GM19035 (cell line): Measurements from ENCODE around the gene VAMP2.
A peak's percentile ranks its signal among the peaks of the same experiment; 100 is the strongest.

Experiments
- ATAC-seq: cut with Tn5 transposase; IDR thresholded peaks from one replicate; pipeline ENCODE4 v1.9.1; 2021; ENCODE audit not compliant: unreplicated experiment

The VAMP2 gene

DNA sequence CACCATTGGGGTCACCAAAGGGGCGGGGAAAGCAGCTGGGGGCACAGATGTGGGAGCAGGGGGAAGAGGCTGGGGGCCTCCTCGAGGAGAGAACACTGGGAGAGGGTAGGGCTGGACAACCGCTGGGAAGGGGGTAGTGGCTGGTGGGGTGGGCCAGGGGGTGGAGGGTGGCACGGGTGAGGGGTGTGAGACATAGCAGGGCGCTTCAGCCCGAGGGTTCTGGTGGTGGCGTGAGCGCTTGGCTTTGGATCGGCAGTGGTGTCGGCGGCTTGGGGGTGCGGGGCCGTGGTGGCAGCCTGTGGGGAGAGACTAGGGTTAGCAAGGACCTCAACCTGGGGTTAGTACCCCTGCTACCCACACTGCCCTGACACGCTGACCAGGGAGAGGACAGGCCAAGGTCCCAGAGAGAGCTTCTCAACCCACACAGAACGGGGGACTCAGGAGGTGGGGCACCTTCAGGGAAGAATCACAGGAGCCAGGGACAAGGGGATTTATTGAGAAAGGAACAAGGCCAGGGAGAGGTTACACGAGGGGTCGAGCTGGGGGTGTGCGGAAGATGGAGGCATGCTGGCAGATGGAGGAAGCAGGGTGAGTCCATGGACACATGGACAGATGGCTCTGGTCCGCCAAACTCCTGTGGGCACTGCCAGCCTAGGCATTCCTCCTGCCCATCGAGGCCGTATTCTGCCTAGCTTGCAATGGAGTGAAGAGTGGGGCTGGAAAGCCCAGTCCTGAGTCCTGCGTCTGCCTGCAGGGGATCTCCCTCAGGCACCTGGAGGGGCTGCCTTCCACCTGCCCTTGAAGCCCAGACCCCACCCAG, 19.0 kb downstream of the VAMP2 start:
- no peak for ATAC-seq

DNA sequence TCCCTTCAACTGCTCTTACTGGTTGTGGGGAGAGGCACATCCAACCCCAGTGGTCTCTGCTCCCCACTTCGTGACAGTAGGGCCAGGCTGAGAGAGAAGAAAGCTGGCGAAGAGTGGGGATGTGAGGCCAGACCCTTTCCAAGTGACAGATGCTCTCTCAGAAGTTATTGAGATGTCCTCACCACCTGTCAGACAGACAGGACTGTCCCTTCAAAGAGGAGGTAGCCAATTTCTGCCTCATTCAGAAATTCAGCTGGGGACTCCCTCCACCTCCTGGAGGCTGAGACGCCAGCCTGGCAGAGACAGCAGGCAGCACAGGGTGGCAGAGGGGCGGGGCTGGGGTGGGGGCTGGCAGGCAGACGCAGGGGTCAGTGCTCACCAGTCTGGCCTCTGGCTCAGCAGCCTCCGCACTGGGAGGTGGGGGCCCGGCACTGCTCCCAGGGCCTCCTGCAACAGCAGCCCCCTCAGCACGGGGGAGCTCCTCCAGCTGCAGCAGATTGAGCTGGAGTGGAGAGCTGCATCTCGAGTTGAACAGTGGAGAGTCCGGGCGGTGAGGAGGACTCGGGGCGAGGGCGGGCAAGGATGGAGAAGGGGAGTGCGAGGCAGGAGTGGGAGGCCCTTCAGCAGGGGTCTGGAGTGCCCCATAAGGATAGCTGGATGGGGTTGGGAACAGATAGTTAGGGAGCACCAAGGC, 19.7 kb downstream of the VAMP2 start:
- no peak for ATAC-seq

DNA sequence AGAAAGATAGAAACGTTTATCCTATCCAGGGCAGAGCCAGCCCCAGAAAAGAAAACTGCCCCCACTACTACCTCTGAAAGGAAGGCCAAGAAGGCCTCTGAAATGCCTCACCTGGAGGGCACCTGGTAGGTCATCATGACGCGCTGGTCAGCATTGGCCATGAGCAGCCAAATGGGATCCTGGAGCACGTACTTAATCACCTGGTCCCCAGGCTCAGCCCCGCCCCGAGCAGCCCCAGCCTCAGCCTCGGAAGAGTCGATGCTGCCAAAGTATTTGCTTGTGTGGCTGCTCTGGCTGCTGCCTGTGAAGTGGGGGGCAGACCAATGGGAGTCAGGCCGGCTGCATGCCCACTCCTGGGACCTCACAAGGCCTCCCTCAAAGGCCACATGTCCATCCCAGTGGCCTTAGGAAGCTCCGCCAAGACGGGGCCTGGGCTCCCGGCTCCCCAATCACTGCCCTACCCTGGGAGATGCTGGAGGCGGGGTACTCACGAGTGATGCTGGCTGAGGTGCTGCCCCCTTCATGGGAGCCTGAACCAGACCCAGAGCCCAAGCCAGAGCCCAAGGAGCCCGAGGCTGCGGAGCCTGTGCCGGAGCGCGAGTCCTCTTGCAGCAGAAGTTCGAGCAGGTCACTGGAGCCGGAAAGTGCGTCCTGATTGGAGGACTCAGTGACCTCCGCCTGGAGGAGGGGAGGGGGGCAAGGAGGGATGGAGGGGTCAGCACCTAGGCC, 20.4 kb downstream of the VAMP2 start:
- no peak for ATAC-seq

DNA sequence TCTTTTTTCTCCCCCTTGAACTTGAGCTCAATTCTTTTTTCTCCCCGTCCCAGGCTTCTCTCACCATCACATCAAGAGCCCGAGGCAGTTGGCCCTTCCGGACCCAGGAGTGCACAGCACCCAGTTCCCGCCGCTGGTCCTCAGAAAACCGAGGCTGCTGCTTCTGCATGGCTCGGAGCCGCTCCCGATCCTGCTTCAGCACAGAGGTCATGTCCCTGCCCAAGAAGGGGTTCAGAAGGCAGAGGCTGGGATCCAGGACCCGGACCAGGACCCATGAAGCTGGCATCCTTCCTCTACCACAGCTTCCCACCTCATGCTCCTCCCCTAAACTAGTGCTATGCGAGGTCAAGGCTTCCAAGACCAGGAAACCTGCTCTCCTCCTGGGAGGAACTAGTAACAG, 21.0 kb downstream of the VAMP2 start:
- ATAC-seq = no peak

DNA sequence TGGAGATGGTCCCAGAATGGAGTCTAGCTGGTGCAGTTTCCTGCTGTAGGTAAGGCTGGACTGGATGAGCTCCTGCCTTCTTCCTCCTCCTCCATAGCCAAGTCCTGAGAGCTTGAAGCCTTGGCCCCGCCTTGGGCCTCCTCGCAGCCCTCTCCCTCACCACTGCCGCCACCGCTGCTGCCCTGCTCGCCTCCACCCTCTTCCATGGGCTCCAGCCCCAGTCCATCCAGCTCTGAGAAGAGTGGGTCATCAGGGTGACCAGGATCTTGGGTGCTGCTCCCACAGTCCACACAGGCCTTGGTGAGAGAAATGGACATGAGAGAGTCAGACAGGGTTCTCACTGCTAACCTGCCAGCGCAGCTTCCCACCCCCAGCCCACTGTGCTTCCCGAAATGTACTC, 21.7 kb downstream of the VAMP2 start:
- no peak for ATAC-seq

DNA sequence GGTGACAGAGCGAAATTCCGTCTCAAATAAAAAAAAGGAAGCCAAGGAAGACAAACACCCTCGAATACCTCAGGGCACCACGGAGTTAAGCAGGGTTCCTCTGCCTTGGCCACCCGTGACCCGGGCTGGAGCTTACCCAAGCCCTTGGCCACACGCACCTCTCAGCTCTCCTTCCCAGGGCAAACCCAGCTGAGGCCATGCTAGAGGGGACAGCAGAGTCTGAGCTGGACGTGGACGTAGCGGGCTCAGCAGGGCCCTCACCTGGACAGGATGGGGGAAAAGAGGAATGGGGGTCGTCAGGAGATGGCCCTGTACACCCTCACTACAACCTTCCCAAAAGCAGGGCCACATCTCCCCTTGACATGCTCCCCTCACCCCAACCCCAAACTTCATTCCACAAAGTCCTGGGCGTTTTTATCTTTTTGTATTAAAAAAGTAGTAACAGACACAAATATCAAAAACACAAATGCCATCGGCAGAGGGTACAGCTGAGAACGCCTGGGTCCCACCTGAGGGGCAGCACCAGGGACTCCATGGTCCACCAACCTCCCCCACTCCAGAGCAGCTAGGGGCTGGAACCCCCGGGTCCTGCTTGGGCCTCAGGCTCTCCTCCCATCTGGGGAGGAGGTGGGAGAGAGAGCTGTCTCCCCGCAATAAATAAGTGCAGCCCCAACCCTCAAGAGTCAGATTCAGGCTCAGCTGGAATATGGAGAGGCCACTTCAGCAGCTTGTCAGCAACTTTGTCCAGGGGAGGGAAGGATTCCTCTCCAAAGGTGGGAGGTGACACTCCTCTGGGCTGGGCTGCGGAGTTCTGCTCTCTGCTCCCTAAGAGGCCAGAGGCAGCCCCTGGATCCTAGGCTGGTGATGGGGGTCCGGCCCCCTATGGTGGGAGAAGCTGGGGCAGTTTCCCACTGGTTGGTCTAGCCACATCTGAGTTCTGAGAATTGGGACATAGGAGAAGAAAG, 22.4 kb downstream of the VAMP2 start:
- no peak for ATAC-seq

DNA sequence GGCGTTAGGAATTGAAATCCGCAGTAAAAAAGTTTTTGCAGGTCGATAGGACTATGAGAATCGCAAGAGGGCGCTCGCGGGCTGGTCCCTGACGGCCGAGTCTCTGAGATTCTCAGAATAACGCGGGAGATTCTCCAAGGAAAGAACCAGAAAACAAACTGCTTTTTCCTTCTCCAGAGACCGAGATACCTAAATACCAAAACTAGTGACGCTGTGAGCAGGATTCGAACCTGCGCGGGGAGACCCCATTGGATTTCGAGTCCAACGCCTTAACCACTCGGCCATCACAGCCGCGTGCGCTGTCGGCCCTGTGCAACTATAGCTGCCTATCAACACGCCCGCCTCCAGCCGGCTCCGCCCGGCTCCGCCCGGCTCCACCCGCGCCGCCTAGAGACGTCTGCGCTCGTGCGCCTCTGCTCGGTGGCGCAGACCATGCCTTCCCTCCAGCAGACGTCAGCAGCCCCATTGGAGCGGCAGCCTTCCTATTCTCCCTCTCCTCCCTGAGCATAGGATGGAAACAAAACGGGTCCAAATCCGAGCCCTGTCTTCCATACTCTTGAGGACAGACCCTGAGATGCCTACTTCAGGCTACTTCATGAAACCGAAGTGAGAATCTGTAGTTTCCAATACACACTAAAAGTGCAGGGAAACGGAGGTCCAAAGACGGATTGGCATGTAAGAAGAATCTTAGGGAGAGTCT, 23.9 kb downstream of the VAMP2 start:
- peak; percentile 88 for ATAC-seq

DNA sequence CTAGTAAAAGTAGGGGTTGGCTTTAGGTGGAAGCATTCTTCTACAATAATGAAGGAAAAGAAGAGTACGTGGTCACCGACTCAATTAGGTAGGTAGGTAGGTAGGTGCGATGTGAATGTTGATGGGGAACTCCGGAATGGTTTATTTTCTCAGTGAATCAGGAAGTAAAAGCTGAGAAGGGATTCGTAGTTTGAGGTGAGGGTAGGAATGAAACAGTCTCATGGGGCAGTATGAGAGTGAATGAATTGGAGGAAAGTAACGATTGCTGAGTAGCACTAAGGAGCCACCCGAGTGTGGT, 24.4 kb downstream of the VAMP2 start:
- no peak for ATAC-seq

DNA sequence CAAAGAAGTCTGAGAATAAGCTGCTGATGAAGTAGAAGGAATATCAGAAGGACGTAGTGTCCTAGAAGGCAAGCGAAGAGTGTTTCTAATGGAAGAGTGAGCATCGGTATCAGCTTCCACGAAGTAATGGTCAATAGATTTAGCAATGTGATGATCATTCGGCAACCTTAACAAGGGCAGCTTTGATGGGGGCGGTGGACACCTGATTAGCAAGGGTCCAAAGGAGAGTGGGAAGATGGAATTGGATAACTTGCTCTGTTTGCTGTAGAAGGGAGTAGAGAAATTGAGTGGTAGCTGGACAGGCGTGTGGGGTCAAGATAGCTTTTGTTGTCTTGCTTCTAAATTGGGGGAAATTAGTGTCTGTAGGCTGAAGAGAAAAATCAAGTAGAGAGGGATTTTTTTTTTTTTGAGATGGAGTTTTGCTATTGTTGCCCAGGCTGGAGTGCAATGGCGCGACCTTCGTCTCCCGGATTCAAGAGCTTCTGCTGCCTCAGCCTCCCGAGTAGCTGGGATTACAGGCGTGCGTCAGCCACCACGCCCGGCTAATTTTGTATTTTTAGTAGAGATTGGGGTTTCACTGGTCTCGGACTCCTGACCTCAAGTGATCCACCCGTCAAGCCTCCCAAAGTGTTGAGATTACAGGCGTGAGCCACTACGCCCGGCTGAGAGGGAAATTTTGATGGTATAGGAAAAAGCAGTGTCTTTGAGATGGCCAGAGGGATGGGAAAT, 24.9 kb downstream of the VAMP2 start:
- ATAC-seq = no peak

DNA sequence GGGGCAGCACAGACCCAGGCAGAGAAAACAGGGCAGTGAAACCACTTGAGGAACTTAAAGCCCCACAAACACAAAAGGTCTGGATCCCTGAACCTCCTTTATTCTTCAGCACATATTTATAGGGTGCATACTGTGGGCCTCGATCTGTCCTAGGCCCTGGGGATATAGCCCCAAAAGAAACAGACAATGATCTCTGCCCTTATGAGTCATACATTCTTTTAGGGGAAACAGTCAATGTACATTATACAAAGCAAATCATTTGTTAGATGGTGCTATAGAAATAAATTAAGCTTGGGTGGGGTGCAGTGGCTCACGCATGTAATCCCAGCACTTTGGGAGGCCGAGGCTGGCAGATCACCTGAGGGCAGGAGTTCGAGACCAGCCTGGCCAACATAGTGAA, 28.8 kb downstream of the VAMP2 start:
- ATAC-seq = no peak

DNA sequence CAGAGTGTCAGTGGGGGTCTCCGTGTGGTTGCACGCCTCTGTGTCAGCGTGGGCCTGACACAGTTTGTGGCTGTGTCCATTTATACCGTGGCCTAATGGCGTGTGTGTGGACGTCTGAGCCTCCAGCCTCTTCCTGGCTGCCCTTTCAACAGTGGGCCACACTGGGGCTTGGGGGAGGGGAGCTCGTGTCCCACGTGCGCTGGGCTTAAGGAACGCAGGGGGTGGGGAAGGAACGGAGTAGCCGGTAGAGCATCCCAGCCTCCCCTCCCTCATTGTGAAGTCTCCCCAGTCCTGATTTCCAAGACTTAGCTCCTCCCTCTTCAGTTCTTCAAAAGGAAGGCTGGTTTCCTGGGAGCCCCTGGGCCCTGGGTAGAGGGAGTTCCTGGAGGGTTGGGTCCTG, 29.3 kb downstream of the VAMP2 start:
- ATAC-seq = no peak

DNA sequence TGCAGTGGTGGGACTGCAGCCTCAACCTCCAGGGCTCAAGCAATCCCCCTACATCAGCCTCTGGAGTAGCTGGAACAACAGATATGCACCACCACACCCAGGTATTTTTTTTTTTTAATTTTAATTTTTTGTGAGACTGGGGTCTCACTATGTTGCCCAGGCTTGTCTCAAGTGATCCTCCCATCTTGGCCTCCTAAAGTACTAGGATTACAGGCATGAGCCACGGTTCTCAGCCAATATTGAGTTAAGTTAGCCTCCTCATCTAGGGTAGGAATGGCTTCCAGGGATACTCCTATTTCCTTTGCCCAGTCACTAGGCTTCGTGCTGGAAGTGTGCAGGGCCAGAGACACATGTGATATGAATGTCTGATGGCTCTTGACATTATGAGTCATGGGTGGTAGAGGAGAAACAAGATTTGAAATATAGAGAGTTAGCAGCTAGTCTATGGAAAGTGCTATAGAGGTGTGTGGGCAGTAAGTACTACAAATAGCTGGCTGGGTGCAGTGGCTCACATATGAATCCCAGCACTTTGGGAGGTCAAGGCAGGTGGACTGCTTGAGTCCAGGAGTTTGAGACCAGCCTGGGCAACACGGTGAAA, 30.8 kb downstream of the VAMP2 start:
- no peak for ATAC-seq

DNA sequence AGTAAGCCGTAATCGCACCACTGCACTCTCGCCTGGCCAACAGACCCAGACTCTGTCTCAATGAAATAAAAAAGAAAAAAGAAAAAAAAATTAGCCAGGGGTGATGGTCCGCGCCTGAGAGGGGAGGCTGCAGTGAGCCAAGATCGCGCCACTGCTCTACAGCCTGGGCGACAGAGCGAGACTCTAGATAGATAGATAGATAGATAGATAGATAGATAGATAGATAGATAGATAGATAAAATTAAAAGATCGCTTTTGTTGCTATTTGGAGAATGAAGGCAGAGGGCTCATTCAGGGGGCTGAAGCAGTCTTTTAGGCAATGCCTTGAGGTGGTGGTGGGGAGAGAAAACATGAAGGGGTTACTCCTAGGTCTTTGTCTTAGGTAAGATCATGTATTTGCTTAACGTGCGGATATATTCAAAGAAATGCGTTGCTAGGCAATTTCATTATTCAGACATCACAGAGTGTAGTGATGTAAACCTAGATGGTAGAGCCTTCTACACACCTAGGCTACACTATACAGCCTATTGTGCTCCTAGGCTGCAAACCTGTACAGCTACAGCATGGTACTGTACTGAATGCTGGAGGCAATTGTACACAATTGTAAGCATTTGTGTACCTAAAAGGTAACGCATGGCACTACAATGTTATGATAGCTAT, 34.5 kb downstream of the VAMP2 start:
- no peak for ATAC-seq

DNA sequence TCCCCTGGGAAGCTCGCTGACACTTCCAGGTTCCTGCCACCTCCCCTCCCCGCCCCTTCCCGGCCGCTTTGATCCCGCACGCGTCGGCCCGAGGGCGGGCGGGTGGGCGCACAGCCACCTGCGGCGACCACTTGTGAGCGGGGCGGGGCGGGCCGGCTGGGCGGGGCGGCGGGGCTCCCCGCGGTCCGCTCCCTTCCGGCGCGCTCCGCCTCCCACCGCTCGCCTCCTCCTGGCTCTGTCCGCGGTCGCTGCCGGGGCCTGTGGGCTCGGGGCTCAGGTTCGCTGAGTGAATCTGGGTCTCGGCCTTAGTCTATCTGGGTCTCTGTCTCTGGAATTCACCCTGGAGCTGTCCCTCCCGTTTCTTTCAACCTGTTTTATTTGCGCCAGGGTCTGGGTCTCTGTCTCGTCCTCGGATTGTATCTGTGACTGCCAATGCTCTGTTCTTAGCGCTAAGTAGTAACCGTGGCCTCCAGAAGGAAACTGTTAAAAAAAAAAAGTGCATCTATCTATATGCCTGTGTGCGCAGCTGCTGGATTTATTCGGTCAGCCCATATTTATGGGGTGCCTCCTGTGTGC, 36.2 kb downstream of the VAMP2 start:
- ATAC-seq = no peak

DNA sequence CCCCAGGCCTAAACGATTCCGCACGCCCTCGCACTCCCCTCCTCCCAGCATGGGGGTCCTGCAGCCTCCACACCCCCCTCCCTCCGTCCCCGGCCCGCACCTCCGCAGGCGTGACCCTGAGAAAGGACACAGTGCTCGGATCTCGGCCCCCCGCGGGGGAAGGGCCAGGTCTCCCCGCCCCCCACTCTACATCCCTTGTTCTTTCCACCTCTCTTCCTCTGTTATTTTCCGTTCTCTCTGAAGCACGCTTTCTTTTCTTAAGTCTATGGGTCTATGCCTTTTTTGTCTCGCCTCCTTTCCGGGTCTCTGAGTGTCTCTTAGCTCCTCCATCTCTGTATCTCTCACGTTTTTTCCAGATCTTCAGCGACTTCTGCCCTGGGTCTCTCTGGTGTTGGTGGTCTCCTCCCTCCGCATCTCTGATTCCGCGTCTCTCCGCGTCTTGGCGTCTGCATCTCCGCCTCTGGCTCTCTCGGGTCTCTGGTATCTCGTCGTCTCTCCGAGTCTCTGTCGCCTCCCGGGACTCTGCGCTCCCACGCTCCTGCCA, 36.7 kb downstream of the VAMP2 start:
- ATAC-seq = no peak

DNA sequence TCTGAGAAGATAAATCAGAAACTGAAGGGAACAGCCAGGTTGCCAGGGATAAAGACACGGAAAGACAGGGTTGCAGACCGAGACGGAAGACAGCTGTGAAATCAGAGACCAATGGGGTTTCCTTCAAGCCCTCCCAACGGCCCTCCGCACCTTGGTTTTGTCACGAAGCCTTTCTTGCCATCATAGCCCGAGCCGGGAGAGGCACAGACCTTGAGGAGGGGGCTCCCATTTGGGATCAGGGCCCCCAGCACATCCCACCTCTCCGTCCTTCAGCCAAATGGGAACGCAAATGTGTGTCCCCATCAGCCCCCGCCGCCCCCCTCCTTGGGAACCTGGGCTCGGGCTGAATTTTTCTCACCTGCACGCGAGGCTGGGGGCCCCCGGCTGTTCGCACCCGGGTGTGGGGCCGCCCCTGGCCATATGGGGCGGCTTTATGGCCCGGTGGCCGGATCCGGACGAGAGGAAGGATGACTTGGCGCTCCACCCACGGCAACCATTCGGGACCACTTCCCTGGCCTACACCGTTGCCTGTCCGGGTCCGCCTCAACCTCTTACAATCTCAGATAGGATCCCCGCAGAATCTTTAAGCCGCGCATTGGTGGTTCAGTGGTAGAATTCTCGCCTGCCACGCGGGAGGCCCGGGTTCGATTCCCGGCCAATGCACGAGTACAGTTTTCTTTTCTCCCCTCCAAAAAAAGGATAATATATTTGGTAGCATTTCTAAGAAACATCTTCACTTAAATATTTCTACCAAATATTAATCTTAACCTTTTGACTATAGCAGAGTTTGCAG, 37.4 kb downstream of the VAMP2 start:
- peak; percentile 39 for ATAC-seq

DNA sequence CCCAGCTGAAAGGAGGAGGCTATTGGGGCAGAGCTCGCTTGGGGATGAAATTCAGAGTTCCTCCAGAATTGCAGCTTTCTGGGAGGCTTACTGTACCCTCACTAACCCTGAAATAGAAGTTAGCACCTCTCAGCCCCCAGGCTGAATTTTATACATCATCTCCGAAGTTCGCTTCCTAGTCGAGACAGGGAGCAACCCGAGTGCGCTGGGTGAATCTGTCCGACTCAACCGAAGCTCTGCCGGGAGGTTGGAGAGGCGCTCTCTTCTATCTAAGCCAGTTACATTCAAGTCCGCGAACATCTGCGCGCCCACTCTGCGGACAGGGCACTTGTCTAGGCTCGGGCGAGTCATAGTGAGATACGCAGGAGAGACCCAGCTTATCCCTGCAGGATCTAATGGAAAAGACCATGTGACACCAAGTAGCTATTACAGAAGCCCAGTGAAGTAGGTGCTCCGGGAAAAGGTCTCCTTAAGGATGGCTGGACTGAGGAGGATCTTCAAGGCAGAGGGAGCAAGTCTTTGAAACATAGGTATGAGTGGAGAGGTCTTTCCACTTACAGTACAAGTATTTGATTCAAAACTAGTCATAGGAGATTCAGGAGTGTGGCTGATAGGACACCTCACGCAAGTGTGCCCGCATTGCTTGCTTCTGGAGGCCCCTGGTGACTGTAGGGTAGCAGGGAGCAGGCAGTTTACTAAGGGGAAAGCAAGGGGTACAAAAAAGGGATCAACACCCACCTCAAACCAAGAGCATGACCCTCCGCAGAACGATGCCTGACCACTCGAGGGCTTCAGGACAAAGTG, 38.2 kb downstream of the VAMP2 start:
- ATAC-seq = no peak
